Stimulated activated CD4-positive, alpha-beta T cell treated with anti-CD3 and anti-CD28 coated beads, Interleukin-4, amount 100 ng/mL, for 48 hours (primary cell): ENCODE data around the gene SLC23A1.
"Not testable (repeated sequence)": the region's sequence is repeated elsewhere in the genome, so short reads cannot be mapped to it uniquely, and the experiment has no call there.

Experiments used
- DNase-seq, 2 donors: peaks; one replicate each; pipeline ENCODE4 v3.0.0-alpha.2; 2020; ENCODE audit warnings: low read depth in 2 of 2

Gene SLC23A1

DNA sequence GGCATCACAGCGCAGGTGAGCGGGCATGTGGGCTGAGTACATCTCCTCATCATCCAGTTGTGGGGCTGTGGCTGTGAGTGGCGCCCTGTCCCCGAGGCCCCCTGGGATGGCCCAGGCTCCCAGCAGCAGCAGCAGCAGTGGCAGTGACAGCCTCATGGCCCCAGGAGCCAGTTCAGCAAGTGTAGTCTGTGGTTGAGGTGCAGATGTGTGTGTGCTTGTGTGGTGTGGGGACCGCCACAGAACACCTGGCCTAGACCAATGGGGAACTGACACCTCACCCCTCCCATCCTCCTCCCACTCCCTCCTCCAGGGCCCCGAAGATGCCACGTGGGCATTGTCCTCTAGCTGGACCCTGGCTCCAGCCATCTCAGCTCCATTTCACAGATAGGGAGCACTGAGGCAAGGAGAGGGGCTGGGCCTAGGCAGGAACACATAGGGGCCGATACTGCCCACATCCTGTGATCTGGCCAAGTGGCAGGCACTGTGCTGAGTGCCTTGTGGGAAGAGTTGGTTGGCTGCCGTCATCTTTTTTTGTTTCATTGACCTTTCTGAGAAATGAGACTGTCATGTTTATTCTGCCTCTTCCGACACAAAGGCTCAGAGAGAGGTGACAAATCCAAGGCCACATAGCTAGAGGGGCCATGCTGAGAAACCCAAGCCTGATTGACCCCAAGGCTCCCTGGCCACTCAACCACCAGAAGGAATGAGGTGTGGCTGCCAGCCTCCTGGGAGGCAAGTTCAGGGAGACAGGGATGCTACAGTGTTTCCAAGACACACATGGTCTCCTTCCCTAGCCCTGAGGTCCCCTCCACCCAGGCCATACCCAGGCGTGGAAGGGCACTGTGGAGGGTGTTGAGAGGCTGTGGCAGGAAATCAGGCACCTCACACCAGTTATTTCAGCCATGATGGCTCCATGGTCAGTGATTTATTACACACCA is 6.9 kb upstream of the SLC23A1 start, which contains the start of gene MZB1:
Gene MZB1 (minus strand): TSS at position 213 of the 938 bp plus-strand sequence. CDS start 57 bp downstream, at position 156.
- peak; percentile 38 to 46 for DNase-seq

DNA sequence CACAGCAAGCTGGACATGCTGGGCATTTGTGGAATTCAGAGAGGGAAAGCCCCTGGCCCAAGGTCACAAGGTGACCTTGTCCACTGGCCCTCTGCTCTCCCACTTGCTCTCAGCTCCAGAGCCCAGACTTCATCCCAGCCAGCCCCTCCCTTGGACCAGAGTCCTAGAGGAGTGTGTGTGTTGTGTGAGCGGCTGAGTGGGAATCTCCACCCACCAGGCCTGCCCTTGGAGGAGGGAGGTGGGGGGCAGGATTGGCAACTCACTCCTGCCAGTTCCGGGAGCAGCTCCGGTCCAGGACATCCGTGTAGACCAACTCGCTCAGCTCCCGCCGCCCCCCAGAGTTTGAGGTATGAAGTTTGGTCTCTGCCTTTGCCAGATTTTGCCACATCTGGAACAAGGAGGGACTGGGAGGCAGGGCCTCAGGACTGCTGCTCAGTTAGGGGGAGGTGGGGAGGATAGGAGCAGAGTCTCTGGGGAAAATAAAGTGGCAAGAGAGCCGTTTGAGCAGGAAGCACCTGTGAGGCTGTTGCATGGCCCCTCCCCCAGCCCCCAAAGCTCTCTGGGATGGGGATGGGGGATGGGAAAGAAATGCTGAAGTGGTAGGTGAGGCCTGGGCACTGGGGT is 5.2 kb upstream of the SLC23A1 start:
- no peak for DNase-seq

DNA sequence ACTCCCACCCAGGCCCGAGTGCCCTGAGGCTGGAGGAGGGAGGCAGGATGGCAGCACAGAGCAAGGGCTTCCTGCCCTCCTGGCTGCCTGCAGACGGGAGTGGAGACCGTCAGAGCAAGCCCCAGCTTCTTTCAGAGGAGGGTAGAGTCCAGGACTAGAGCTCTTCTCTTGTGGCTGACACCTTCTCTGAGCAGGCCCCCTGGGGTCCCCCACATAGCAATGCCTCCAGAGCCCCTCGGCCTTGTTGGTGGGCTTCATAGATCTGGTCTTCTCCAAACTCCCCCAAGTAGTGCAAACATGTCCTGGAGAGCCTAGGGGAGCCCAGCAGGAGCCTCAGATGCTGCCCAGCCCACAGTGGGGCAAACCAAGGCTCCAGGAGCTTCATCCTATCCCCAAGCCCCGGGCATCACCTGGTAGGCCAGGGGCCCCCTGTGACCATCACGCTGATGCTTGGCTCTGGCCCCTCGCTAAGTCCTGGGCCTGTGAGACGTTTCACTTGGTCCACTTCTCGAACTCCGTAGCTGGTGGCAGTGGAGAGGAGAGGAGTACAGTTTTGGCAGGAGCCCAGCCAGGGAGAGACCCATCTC is 4.6 kb upstream of the SLC23A1 start:
- no peak for DNase-seq

DNA sequence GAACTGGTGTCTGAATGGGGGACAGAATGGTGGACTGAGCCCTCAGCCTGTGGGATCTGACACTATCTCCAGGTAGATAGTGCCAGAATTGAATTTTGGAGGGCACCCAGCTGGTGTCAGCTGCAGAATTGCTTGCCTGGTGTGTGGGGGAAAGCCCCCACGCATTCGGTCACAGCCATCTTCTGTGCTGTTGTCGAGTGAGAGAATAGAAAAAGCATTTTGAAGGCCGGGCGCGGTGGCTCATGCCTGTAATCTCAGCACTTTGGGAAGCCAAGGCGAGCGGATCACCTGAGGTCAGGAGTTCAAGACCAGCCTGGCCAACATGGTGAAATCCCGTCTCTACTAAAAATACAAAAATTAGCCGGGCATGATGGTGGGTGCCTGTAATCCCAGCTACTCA is 3.9 kb upstream of the SLC23A1 start:
- not testable (repeated sequence) for DNase-seq

DNA sequence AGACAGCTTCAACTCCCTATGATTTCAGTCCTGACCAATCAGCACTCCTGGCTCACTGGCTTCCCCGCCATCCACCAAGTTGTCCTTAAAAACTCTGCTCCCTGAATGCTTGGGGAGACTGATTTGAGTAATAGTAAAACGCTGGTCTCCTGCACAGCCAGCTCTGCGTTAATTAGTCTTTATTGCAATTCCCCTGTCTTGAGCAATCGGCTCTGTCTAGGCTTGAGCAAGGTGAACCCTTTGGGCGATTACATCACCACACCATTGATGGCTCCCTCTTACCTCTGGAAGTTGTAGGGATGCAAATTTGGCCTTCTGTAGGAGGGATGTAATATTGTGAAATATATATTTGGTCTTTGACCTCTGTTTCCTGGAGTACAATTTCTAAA is 2.9 kb upstream of the SLC23A1 start:
- DNase-seq: no peak

DNA sequence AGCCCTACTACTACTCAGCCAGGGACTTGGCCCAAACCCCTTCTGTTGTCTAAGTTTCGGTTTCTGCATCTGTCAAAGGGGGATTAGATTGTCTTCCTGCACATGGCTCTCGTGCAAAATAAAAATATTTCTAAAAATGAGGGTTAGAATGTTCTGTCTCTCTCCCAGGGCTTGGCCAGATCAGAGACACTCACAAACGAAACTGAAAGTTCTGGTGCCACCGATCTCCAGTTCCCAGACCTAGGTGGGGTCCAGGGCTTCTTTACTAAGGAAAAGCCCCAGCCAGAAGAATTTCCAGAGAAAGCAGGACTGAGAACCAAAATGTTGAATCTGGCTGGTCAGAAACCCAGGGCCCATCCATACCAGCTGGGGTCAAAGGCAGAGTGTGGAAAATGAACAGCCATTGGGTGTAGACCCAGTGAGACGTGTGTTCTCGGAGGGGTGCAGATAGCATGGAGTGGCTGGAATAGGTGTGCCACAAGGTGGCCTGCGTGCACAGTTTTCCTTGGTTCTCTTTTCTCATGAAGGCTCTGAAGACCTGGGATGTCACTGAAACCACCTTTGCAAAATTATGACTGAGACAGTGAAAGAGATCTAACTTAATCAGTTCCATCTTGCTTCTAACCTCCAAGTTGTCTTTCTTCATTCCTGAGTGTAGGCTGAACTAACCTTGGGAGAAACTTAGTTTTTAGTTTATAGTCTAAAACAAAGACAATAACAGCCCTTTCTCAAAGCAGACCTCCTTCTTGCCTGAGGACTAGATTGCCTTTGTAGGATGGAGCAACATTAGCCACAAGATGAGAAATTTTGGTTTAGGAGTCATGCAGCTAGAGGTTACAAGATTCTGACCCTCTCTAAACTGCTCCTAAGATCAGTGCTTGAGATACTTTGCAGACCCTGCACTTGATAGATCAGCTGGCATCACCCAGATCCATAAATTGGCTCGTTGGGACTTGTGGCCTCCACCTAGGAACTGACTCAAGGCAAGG is 2.3 kb upstream of the SLC23A1 start:
- DNase-seq: no peak

DNA sequence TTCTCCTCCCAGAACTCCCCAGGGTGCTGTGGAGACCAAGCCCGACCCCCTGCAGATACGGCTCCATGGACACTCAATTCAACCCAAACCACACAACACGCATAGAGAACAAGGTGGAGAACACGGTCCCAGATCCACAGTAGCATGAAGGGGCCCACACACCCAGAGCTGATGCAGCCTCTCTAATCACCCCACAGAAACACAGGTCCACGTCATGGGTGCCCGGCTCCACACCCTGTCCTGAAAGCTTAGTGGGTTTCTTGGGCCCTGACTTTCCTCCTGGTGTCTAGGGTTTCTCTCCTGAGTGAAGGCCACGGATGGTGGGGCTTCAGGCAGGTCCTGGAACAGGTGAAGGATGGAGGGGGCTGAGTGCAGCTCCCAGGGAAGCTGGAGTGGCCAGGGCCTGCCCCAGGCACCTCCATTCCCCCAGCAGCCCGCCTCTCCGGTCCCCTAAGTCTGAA is 1.5 kb upstream of the SLC23A1 start:
- no peak for DNase-seq

DNA sequence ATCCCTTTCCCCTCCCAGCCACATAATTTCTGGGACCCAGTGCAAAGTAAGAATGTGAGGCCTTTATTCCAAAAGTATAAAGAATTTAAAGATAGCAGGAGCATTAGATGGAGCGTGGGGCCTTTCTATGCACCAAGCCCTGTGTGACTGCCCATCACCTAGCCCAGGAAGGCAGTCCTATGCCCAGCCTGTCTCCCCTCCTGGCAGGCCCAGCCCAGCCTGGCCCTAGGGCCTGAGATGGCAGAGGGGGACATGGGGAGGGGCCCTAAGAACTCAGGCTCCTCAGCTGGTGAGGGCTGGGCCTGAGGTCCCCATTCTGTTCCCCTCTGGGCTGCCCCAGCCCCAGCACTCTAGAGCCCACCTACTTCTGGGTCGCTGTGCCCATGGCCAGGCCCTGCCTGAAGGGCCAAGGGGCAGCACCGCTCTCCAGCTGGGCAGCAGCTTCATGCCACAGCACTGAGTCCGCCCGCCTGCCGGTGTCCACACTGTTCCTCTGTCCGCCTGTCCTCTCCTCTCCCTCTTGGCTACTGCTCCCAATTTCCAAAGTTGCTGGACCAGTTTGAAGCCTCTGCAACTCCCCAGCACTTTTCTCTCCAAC is 995 bp upstream of the SLC23A1 start:
- DNase-seq: no peak

DNA sequence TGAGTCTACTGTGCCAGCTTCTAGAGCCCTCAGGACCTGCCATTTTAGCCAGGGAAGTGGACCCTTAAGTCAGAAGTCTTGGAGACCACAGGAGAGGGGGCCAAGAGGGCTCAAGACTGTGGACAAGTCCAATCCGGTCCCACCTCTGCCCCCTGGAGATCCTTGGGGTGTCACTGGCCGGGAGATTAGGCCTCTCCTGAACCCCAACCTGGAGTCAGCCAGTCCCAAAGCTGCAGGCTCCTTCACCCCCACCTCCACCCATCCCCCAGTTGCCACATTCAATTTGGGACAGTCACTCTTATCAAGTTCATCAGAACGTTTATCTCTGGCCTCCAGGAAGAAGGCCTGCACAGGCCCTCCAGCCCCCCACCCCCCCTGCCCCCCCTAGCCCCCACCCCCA is 290 bp downstream of the SLC23A1 start:
- DNase-seq: no peak

DNA sequence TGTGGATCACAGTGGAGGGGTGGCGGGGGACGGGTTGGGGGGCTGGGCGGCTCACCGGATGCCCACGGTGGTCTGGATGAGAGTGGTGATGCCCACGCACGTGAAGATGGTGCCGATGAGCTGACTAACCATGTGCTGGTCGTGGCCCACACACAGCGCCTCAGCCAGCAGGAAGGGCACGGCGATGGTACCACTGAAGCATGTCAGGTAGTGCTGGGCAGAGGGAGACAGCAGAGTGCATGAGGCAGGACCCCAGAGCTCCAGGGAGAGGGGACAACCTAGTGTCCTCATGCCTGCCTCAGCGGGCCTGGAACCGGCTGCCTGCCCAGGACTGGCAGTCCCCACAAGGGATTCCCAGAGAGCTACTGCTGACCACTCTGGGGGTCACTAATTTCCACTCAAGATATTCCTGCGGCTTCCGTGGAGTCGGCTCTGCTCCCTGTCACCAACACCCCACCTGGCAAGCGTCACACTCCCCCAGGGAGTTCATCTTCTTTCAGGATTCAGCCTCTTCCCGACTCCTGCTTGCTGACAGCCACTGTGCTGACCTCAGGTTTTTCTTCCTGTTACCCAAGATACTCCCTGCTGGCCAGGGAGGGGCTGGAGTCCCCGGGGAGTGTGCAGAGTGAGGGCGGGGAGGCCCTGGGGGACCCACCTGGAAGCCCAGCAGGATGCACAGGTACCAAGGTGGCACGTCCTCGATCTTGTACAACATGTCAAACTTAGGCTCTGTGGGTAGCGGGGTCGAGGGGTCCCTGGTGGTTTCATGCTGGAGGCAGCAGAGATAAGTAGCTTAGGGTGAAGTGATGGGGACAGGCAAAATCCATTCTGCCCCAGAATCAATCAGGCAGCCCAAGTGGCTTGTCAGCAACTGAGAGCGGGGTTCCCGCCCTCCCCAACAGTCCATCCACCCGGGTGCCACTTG is 998 bp downstream of the SLC23A1 start:
- DNase-seq: no peak

DNA sequence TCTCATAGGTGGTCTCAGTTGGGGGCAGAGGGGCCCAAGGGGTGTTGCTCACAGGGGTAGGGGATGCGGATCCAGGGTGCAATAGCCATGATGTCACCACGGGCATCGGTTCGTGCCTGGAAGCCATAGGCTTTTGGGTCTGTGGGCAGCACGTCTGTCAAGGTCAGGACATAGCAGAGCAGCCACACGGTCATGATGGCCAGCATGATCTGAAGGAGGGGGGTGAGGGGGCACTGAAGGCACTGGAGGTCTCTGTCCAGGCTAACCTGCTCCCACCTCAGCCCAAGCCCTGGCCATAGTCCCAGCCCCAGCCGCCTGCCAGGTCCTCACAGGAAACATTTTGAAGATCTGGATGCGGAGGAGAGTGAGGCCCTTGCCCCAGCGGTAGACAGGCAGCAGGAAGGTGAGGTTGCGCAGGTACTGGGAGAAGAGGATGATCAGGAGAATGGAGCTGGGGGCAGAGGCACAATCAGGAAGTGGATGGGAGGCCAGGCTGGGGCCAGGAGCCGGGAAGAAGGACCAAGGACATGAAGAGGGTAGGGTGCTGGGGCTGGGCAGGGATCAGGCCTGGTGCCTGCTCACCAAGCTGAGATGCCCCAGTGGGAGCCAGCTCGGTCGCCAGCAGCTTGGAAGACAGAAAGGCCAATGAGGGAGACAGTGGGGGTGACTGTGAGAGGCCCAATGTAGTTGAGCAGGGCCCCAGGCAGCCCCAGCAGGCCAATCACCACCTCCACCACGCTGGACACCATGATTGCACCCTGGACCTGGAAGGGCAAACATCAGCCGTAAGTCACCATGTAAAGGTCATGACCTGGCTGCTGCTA is 3.3 kb downstream of the SLC23A1 start:
- DNase-seq: no peak

DNA sequence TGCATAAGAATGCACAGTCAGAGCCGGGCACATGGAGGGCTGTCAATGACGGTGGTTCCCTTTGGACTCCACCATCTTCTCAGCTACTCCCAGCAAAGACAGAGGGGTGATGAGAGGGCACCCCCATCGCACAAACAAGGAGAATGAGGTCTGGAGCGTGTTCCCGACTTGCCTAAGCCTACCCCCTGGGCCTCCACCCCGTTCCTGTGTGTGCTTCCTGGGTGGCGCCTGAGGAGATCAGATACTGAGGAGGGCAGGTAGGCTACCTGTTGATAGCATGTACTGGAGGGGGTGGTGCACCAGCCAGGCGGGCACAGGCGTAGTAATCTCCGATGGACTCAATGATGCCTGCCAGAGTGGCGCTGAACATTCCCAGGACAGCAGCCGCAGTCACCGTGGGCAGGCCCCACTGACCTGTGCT is 4.1 kb downstream of the SLC23A1 start:
- DNase-seq: no peak

DNA sequence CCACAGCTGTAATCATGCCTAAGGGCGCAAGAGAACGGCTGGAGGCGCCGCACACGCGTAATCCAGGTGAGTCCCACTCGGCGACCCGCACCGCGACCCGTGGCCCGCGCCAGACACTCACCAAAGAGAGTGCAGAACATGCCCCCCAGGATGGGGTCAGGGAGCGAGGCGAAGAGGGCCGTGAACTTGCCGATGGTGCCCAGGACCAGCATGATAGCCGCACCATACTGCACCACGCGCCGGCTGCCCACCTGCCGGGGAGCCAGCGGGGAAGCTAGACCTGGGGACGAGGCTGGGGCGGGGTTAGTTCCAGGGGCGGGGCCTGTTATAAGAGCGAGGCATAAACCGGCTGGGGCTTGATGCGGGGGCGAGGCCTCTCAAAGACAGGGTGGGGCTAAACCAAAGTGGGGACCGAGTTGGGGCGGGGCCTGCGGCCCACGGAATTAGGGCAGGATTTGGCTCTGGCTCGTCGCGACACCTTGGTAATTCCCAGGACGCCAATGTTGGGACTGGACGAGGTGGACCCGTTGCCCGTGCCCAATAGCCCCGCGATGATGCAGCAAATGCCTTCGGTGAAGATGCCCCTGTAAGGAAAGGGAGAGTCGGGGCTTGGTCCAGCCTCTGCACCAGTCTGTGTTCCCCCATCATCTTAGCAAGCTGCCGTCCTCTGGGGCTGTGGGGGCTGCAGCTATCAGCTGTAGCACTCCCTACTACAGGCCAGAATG is 4.8 kb downstream of the SLC23A1 start:
- no peak for DNase-seq

DNA sequence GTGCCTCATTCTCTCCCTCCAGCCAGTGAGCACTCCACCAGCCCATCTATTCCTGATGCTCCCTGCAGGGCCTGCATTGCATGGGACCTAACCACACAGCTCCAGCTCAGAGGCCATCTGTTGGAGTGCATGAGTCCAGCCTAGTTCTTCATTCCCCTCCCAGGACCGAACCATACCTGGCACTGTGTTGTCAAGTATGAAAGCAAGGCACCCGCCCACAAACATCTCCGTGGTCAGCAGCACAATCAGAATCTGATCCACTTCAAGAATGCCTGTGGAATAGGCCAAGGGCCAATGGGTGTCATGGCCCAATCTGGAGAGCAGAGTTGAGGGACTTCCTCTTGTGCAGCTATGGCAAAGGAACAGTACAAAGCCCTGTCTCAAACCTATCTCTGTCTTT is 5.9 kb downstream of the SLC23A1 start:
- DNase-seq: no peak

DNA sequence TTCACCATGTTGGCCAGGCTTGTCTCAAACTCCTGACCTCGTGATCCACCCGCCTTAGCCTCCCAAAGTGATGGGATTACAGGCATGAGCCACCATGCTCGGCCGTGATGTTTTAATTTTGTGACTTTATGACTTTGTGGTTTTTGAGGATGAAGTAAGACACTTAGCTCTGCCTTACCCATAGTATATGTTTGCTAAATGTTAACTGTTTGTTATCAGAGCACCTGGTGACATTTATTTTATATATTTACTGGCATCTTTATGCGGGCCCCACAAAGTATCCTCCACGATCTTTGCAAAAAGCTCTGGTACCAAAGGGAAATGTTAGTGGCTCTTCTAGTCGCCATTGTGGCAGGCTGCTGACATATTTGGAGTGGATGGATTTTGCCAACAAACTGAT is 6.7 kb downstream of the SLC23A1 start:
- DNase-seq: no peak

DNA sequence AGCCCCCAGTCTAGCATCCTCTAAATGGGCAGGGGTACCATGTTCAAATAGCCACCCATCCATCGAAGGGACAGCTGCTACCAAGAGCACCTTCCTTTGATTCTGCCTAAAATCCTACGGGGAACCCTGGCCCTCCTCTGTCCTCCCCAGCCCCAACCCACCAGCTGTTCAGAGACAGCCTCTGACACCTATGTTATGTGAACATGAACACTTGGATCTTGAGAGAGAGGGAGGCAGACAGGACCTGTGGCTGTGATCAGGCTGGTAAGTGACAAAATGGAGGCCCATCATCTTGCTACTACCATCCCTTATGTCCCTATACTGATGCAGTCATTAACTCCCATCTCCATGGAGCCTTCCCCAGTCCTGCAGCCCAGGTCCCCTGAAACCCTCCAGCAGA is 8.2 kb downstream of the SLC23A1 start:
- DNase-seq: no peak

DNA sequence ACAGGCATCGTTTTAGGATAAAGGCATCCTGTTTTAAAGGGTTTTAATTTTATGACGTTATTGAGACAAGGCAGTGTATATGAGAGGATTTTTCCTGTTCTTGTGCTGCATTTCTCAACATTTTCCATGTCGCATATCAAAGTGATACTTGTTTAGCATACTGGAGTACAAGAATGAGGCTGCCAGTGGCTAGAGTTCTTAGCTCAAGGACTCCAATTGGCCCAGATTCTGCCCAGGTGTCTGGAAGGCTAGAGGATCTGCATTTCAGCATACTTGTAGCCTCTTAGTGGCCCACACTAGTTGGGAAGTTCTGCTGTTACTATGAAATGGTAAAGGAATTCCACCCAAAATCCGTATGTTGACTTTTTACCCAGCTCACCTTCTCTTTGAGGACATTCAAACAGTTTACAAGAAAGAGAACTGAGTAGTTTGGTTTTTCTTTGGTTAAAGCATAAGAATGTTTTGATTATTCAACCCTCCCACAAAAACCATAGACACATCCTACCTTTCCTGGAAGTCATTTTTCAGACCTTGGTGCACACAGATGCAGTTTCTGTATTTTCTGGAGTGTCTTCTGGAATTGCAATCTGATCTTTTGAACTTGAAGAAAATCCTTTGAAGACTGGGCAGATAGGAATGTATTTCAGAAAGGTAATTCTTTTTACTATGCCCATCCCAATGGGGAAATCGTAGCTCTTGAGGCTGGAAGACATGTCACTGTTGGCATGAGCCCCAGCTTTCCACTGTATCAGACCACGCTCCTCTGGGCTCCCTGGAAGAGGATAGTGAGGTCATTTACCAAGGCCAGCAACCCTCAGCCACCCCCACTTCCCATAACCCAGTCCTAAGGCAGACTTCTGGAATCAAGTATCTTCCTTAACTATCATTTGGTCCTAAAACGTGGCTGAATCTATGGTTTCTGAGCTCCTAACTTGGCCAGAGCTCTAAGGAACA is 11.3 kb downstream of the SLC23A1 start:
- no peak for DNase-seq
